Spleen (tissue), 7 donors: ENCODE data around the gene USH2A.

Experiments
- POLR2A ChIP-seq, 3 donors: fragments of 450-650 bp; IDR thresholded peaks; one replicate each; pipeline ENCODE4 v1.5.1; 2017; ENCODE audit warnings: antibody characterized with exemption in 3 of 3, mild to moderate bottlenecking in 1 of 3
- POLR2AphosphoS5 ChIP-seq, 3 donors: sonication (generic); formaldehyde crosslinking; IDR thresholded peaks; one replicate each; pipeline ENCODE4 v1.5.1; 2017; ENCODE audit warnings: antibody characterized with exemption in 3 of 3
- TF ChIP-seq, protein P1 (sequence below), 11 experiments: fragments of 200-600 bp in 7 of 11; fragments of 450-650 bp in 4 of 11; sonication (generic) in 4 of 11; IDR thresholded peaks in 8 of 11; conservative IDR thresholded peaks in 3 of 11; 1 replicate in 7 of 11; 2 replicates in 4 of 11; pipeline versions ENCODE4 v1.4.0 to v1.8.0; 2016 to 2021; ENCODE audit warnings: antibody characterized with exemption in 11 of 11, inconsistent platforms in 4 of 11, mild to moderate bottlenecking in 1 of 11
- donor health status: DM: no; HTN: no; CAD: no; lungs with moderate emphysema.
- donor health status: DM: no; HTN: no; CAD: no.
- donor health status: DM: no; HTN: no; CAD: no.

DNA sequence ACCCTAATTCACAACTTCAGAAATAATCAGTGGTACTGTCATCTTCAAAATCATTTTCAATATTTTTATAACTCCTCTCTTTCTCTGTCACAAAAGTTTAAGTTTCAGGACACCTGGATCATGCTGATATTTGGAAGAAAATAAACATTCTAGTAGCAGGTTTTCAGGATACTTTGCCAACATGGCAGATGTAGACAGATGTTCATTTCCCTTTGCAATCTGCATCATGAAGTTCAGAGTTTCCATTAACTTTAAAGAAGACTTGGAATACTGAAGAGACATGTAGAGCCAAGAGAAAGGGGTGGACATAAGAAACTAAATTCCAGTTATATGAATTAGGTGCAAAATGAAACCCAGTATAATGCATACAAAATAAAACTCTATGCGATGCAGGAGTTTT is 218.1 kb downstream of the USH2A start:
- TF ChIP-seq, protein P1, sequence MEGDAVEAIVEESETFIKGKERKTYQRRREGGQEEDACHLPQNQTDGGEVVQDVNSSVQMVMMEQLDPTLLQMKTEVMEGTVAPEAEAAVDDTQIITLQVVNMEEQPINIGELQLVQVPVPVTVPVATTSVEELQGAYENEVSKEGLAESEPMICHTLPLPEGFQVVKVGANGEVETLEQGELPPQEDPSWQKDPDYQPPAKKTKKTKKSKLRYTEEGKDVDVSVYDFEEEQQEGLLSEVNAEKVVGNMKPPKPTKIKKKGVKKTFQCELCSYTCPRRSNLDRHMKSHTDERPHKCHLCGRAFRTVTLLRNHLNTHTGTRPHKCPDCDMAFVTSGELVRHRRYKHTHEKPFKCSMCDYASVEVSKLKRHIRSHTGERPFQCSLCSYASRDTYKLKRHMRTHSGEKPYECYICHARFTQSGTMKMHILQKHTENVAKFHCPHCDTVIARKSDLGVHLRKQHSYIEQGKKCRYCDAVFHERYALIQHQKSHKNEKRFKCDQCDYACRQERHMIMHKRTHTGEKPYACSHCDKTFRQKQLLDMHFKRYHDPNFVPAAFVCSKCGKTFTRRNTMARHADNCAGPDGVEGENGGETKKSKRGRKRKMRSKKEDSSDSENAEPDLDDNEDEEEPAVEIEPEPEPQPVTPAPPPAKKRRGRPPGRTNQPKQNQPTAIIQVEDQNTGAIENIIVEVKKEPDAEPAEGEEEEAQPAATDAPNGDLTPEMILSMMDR (IDR thresholded peaks at IDR 0.05 in 8 of 11, conservative IDR thresholded peaks at IDR 0.05 in 3 of 11) = no peak
- TF ChIP-seq POLR2A (IDR thresholded peaks at IDR 0.05) (no peak), POLR2AphosphoS5 (IDR thresholded peaks at IDR 0.05) (no peak)
